Activated naive CD4-positive, alpha-beta T cell treated with anti-CD3 and anti-CD28 coated beads, Interleukin-2, amount 10 ng/mL, durations not matched to agents 7 days and 5 days (primary cell): ENCODE measurements around the gene CCDC88C.
"Not testable (repeated sequence)": the region's sequence is repeated elsewhere in the genome, so short reads cannot be mapped to it uniquely, and the experiment has no call there.

Source experiments
- CTCF ChIA-PET: fragments of 350-600 bp; sonication (Branson Sonifier 250); formaldehyde crosslinking; loops from one replicate; lab custom pipeline; 2021; ENCODE audit warnings: antibody characterized with exemption; lab: Charles Lee
- DNase-seq: peaks from one replicate; pipeline ENCODE4 v3.0.0-alpha.2; 2020
- H3K27ac Mint-ChIP-seq: one replicate; pipeline ENCODE4 v1.8.0; 2021; ENCODE audit warnings: mild to moderate bottlenecking, moderate library complexity, mixed read lengths
- H3K27me3 Mint-ChIP-seq: one replicate; pipeline ENCODE4 v1.8.0; 2021; ENCODE audit warnings: mild to moderate bottlenecking, mixed read lengths
- H3K36me3 Mint-ChIP-seq: one replicate; pipeline ENCODE4 v1.8.0; 2021; ENCODE audit warnings: mixed read lengths
- H3K4me1 Mint-ChIP-seq: one replicate; pipeline ENCODE4 v1.8.0; 2021; ENCODE audit warnings: mixed read lengths
- H3K4me3 Mint-ChIP-seq: one replicate; pipeline ENCODE4 v1.8.0; 2021; ENCODE audit warnings: mild to moderate bottlenecking, moderate library complexity, mixed read lengths
- H3K9me3 Mint-ChIP-seq: one replicate; pipeline ENCODE4 v1.8.0; 2021; ENCODE audit warnings: mixed read lengths

The CCDC88C gene, protein sequence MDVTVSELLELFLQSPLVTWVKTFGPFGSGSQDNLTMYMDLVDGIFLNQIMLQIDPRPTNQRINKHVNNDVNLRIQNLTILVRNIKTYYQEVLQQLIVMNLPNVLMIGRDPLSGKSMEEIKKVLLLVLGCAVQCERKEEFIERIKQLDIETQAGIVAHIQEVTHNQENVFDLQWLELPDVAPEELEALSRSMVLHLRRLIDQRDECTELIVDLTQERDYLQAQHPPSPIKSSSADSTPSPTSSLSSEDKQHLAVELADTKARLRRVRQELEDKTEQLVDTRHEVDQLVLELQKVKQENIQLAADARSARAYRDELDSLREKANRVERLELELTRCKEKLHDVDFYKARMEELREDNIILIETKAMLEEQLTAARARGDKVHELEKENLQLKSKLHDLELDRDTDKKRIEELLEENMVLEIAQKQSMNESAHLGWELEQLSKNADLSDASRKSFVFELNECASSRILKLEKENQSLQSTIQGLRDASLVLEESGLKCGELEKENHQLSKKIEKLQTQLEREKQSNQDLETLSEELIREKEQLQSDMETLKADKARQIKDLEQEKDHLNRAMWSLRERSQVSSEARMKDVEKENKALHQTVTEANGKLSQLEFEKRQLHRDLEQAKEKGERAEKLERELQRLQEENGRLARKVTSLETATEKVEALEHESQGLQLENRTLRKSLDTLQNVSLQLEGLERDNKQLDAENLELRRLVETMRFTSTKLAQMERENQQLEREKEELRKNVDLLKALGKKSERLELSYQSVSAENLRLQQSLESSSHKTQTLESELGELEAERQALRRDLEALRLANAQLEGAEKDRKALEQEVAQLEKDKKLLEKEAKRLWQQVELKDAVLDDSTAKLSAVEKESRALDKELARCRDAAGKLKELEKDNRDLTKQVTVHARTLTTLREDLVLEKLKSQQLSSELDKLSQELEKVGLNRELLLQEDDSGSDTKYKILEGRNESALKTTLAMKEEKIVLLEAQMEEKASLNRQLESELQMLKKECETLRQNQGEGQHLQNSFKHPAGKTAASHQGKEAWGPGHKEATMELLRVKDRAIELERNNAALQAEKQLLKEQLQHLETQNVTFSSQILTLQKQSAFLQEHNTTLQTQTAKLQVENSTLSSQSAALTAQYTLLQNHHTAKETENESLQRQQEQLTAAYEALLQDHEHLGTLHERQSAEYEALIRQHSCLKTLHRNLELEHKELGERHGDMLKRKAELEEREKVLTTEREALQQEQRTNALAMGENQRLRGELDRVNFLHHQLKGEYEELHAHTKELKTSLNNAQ (N-terminal part only)

GRCh38 chr14:91417120-91417982 is at the start of gene CCDC88C:
Gene CCDC88C (minus strand): TSS chr14:91417820. CDS start chr14:91417690, 130 bp downstream.
- H3K4me1 Mint-ChIP-seq: peaks cover 45% of the 10 kb centered on the region
- H3K36me3 Mint-ChIP-seq: peaks cover 41% of the 10 kb centered on the region
- H3K4me3 Mint-ChIP-seq: peak within 1 kb of the TSS; percentile 94
- no peaks in the 10 kb centered on the region for H3K9me3 Mint-ChIP-seq
- H3K27ac Mint-ChIP-seq: peak within 1 kb of the TSS; percentile 99
- CTCF ChIA-PET: interaction anchor here (0.6 to 8.5 kb wide), 13 partner anchors 10 to 130 kb away, joined by 3 to 85 read pairs (median 6); no protein-coding TSS in a partner anchor
- peaks cover 11% of the 10 kb centered on the region for H3K27me3 Mint-ChIP-seq
- DNase-seq: peak; percentile 80

DNA sequence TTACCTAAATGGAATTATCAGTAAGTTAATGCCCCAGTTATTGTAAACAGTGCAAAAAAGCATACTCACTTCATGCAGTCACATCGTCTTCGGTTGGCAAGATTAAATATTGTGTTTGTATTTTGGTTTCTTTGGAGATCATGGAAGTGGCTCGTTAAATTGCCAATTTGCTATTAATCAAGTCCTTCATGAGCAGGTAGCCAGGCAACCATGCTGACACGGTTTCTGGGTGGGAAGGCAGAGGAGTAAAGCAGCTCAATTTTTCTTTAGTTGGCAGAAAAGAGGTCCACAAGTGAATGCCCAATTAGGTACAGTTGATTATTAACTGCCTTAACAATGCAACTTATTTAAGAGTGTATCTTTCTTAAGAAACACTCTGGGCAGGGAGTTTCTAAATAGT is 48.6 kb upstream of the CCDC88C start:
- DNase-seq: no peak
- peaks cover 3% of the 10 kb centered on the region for H3K4me1 Mint-ChIP-seq
- H3K9me3 Mint-ChIP-seq: no peaks in the 10 kb centered on the region
- CTCF ChIA-PET: no interaction called here
- peaks cover 73% of the 10 kb centered on the region for H3K36me3 Mint-ChIP-seq
- no peaks in the 10 kb centered on the region for H3K27me3 Mint-ChIP-seq
- no peak overlapping the region for H3K27ac Mint-ChIP-seq
- no peak overlapping the region for H3K4me3 Mint-ChIP-seq

DNA sequence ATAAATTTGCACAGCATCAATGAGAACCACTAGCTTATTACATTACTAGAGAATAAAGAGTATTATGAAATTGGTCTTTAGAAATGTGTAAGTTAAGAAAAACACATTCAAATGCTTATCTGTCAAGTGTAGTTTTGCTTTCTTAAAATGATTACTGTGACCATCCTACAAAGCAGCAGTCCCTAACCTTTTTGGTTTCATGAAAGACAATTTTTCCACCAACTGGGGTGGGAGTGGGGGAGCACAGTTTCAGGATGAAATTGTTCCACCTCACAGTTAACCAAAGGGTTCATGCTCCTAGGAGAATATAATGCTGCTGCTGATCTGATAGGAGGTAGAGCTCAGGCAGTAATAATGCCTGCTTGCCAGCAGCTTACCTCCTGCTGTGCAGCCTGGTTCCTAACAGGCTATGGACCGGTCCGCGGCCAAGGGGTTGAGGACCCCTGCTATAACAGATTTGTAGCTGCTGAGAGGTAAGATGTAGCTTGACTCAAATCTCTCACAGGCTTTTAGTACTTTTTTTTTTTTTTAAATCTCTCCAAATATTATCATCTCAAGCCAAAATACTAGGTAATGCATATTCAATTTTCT is 47.1 kb upstream of the CCDC88C start:
- Mint-ChIP-seq H3K27ac (no peak overlapping the region), H3K27me3 (no peaks in the 10 kb centered on the region), H3K36me3 (peaks cover 69% of the 10 kb centered on the region), H3K9me3 (no peaks in the 10 kb centered on the region), H3K4me1 (peaks cover 2% of the 10 kb centered on the region), H3K4me3 (no peak overlapping the region)
- CTCF ChIA-PET: no interaction called here
- DNase-seq: no peak

DNA sequence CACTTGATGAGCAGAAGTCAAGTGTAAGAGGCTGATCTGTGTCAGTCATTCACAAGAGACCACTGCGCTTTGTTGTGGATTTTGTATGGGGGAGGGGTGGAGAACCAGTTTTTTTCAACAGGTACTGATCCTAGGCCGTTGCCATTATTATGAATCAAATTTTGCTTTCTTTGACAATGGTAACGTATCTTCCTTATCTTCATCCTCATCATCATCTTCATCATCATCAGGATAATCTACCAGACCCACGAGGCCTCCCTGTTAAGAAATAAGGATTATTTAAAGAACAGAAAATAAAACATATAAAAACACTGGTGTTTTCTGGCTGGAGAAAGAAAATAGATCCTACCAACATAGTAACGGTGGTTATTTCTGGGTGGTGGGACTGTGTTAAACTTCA is 41.0 kb upstream of the CCDC88C start:
- peaks cover 72% of the 10 kb centered on the region for H3K36me3 Mint-ChIP-seq
- no peaks in the 10 kb centered on the region for H3K27me3 Mint-ChIP-seq
- no peak overlapping the region for H3K27ac Mint-ChIP-seq
- no peak overlapping the region for H3K4me3 Mint-ChIP-seq
- DNase-seq: no peak
- peaks cover 16% of the 10 kb centered on the region for H3K4me1 Mint-ChIP-seq
- no peaks in the 10 kb centered on the region for H3K9me3 Mint-ChIP-seq
- CTCF ChIA-PET: no interaction called here

DNA sequence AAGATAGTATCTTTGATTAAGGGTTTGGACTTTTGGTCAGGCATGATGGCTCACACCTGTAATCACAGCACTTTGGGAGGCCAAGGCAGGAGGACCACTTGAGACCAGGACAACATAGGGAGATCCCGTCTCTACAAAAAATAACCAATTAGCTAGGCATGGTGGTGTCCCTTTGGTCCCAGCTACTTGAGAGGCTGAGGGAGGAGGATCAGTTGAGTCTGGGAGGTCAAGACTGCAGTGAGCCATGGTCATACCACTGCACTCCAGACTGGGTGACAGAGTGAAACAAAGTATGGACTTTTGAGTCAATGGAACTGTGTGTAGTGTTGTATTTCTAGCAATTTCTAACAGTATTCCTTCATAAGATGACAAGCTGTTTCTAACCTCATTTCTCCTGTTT is 38.7 kb upstream of the CCDC88C start:
- CTCF ChIA-PET: no interaction called here
- peak overlapping the region; percentile 9 for H3K27ac Mint-ChIP-seq
- H3K4me3 Mint-ChIP-seq: no peak overlapping the region
- no peak for DNase-seq
- H3K4me1 Mint-ChIP-seq: peaks cover 16% of the 10 kb centered on the region
- H3K9me3 Mint-ChIP-seq: no peaks in the 10 kb centered on the region
- H3K36me3 Mint-ChIP-seq: peaks cover 55% of the 10 kb centered on the region
- H3K27me3 Mint-ChIP-seq: no peaks in the 10 kb centered on the region

DNA sequence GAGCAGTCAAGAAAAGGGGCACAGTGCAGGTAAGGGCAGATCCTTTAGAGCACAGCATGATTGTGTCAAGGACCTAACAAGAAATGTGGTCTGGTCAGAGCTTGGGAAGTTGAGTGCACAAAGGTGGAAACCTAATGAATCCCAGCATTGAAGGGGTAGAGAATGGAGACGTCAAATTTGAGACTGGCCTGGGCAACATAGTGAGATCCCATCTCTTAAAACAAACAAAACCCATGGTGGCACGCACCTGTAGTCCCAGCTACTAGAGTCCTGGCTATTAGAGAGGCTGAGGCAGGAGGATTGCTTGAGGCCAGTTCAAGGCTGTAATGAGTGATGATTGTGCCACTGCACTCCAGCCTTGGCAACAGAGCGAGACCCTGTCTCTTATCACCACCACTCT is 37.0 kb upstream of the CCDC88C start:
- no peak for DNase-seq
- Mint-ChIP-seq H3K9me3 (no peaks in the 10 kb centered on the region), H3K4me3 (no peak overlapping the region), H3K36me3 (peaks cover 44% of the 10 kb centered on the region), H3K27me3 (no peaks in the 10 kb centered on the region), H3K27ac (no peak overlapping the region), H3K4me1 (peaks cover 16% of the 10 kb centered on the region)
- CTCF ChIA-PET: no interaction called here

DNA sequence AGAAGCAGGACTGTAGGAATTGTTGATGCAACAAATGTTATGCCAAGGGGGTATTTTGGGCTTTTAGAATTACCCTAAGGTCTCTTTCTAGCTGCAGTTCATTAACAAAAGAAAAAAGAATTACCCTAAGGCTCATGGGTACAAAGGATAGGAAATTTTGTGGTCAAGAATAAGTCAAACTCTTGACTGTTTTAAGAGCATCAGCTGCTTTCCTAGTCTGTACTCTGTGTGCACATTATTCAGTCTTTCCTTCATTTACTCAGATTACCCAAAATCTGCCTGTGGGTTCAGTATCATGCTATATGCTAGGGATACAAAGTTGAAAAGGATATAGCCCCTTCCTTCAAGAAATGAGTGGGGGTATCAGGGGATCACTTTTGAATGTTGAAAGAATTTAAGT is 36.5 kb upstream of the CCDC88C start:
- CTCF ChIA-PET: no interaction called here
- H3K4me1 Mint-ChIP-seq: peaks cover 16% of the 10 kb centered on the region
- no peaks in the 10 kb centered on the region for H3K9me3 Mint-ChIP-seq
- H3K27ac Mint-ChIP-seq: no peak overlapping the region
- H3K36me3 Mint-ChIP-seq: peaks cover 44% of the 10 kb centered on the region
- H3K4me3 Mint-ChIP-seq: no peak overlapping the region
- H3K27me3 Mint-ChIP-seq: no peaks in the 10 kb centered on the region
- no peak for DNase-seq

DNA sequence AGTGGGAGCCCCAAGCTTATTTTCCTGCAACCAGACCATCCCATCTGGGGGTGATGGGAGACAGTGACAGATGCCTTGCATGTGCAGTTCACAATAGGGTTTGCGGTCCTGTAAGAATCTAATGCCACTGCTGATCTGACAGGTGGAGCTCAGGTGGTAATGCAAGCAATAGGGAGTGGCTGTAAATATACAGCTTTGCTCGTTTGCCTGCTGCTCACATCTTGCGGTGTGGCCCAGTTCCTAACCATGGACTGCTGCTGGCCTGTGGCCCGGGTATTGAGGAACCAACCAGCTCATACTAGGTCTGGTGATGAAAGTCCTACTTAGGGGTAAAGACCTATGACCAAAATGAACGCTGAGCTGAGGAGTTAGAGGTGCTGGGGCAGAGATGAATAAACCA is 36.1 kb upstream of the CCDC88C start:
- CTCF ChIA-PET: no interaction called here
- H3K4me1 Mint-ChIP-seq: peaks cover 16% of the 10 kb centered on the region
- no peaks in the 10 kb centered on the region for H3K27me3 Mint-ChIP-seq
- no peak for DNase-seq
- no peaks in the 10 kb centered on the region for H3K9me3 Mint-ChIP-seq
- no peak overlapping the region for H3K27ac Mint-ChIP-seq
- no peak overlapping the region for H3K4me3 Mint-ChIP-seq
- H3K36me3 Mint-ChIP-seq: peaks cover 42% of the 10 kb centered on the region

- Mint-ChIP-seq H3K36me3 (peaks cover 2% of the 10 kb centered on the region), H3K4me1 (no peaks in the 10 kb centered on the region), H3K4me3 (no peak overlapping the region), H3K9me3 (peaks cover 8% of the 10 kb centered on the region), H3K27me3 (peaks cover 25% of the 10 kb centered on the region), H3K27ac (no peak overlapping the region)
- DNase-seq: no peak
- CTCF ChIA-PET: interaction anchor here (1.7 kb wide), 1 partner anchor 17 kb away, joined by 7 read pairs; no protein-coding TSS in a partner anchor
Measured at GRCh38 chr14:91444335-91445020, 26.9 kb upstream of the CCDC88C start.

GRCh38 chr14:91439345-91439744 is 21.7 kb upstream of the CCDC88C start:
- peaks cover 29% of the 10 kb centered on the region for H3K27me3 Mint-ChIP-seq
- H3K9me3 Mint-ChIP-seq: peaks cover 17% of the 10 kb centered on the region
- CTCF ChIA-PET: interaction anchor here (1.2 kb wide), 1 partner anchor 472 kb away, joined by 3 read pairs; no protein-coding TSS in a partner anchor
- H3K4me1 Mint-ChIP-seq: no peaks in the 10 kb centered on the region
- H3K27ac Mint-ChIP-seq: no peak overlapping the region
- no peak for DNase-seq
- peaks cover 5% of the 10 kb centered on the region for H3K36me3 Mint-ChIP-seq
- H3K4me3 Mint-ChIP-seq: no peak overlapping the region

GRCh38 chr14:91438845-91439244 is 21.2 kb upstream of the CCDC88C start:
- peaks cover 24% of the 10 kb centered on the region for H3K27me3 Mint-ChIP-seq
- CTCF ChIA-PET: interaction anchor here (1.2 kb wide), 2 partner anchors 12 to 473 kb away, joined by 3 to 5 read pairs; no protein-coding TSS in a partner anchor
- no peak overlapping the region for H3K4me3 Mint-ChIP-seq
- no peak overlapping the region for H3K27ac Mint-ChIP-seq
- no peak for DNase-seq
- peaks cover 17% of the 10 kb centered on the region for H3K9me3 Mint-ChIP-seq
- H3K4me1 Mint-ChIP-seq: no peaks in the 10 kb centered on the region
- H3K36me3 Mint-ChIP-seq: peaks cover 5% of the 10 kb centered on the region

DNA sequence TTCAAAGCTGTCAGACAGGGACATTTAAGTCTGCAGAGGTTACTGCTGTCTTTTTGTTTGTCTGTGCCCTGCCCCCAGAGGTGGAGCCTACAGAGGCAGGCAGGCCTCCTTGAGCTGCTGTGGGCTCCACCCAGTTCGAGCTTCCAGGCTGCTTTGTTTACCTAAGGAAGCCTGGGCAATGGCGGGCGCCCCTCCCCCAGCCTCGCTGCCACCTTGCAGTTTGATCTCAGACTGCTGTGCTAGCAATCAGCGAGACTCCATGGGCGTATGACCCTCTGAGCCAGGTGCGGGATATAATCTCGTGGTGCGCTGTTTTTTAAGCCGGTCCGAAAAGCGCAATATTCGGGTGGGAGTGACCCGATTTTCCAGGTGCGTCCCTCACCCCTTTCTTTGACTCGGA is 18.6 kb upstream of the CCDC88C start:
- H3K4me1 Mint-ChIP-seq, H3K27ac Mint-ChIP-seq, H3K4me3 Mint-ChIP-seq, DNase-seq, CTCF ChIA-PET, H3K36me3 Mint-ChIP-seq: not testable (repeated sequence)
- H3K27me3 Mint-ChIP-seq: peaks cover 19% of the 10 kb centered on the region
- peaks cover 15% of the 10 kb centered on the region for H3K9me3 Mint-ChIP-seq
